Measurements from ENCODE around the gene NEK10.

The NEK10 gene

DNA sequence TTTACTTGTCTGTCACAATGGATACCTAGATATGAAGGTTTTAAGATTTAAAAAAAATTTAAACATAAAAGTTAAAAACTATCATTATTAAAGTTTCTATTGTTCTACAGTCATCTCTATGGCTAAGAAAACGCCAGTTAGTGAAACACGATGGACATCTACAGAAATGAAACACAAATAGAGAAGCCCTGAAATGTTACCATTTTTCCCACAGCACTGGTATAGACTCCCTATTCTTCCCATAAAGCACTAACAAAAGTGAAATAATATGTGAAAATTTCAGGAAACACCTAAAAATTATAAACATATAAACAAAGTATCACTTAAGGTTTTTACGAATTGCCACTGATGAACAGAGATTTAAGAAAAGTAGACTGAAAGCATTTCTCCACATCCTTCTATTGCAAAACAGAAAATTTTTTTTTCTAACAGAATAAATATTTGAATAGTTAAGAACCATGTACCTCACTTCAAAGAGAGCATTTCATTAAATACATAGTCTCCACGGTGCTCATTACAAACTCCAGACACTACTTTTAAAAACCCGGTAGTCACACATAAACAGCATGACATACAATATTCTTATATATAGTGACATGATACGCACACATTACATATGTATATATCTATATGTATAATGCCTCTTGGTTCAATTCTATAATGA is 7.1 kb upstream of the NEK10 start:
- no peak for ATAC-seq (replicated peaks; ENCODE audit: extremely low read depth, poor library complexity, severe bottlenecking)
- Mint-ChIP-seq H3K27me3 (no peaks in the 10 kb centered on the region), H3K4me1 (peaks cover 4% of the 10 kb centered on the region), H3K36me3 (ENCODE audit: insufficient read depth) (peaks cover 24% of the 10 kb centered on the region), H3K9me3 (no peaks in the 10 kb centered on the region), H3K27ac (ENCODE audit: low read depth) (no peak overlapping the region), H3K4me3 (no peak overlapping the region)
- DNase-seq (ENCODE audit: low spot score in 2 of 2), result no peak

DNA sequence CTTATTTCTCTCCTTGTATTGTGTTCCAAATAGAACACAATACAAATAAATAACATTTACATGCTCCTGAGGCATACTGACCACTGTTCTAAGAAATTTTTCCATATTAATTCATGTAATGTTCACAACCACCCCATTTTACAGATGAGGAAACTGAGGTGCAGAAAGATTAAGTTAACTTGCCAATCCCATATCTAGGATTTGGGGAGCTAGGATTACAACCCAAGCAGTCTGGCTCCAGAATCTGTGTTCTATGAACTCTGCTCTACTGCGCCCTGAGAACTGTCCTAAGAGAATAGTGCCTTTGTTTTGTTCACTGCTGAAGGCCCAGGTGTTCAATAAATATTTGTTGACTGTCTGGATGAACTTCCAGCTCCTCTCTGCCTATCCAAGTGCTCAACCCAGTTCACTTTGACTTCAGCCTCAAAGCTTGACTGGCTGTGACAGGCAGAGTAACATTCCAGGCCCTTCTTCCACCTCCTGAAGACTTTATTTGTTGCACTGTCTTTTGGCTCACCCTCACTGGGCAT is 3.1 kb downstream of the NEK10 start:
- peaks cover 15% of the 10 kb centered on the region for H3K4me1 Mint-ChIP-seq
- H3K27me3 Mint-ChIP-seq, result no peaks in the 10 kb centered on the region
- DNase-seq (ENCODE audit: low spot score in 2 of 2) (no peak), ATAC-seq (replicated peaks; ENCODE audit: extremely low read depth, poor library complexity, severe bottlenecking) (no peak)
- peaks cover 11% of the 10 kb centered on the region for H3K36me3 Mint-ChIP-seq (ENCODE audit: insufficient read depth)
- no peak overlapping the region for H3K27ac Mint-ChIP-seq (ENCODE audit: low read depth)
- H3K9me3 Mint-ChIP-seq, result no peaks in the 10 kb centered on the region
- H3K4me3 Mint-ChIP-seq, result no peak overlapping the region

DNA sequence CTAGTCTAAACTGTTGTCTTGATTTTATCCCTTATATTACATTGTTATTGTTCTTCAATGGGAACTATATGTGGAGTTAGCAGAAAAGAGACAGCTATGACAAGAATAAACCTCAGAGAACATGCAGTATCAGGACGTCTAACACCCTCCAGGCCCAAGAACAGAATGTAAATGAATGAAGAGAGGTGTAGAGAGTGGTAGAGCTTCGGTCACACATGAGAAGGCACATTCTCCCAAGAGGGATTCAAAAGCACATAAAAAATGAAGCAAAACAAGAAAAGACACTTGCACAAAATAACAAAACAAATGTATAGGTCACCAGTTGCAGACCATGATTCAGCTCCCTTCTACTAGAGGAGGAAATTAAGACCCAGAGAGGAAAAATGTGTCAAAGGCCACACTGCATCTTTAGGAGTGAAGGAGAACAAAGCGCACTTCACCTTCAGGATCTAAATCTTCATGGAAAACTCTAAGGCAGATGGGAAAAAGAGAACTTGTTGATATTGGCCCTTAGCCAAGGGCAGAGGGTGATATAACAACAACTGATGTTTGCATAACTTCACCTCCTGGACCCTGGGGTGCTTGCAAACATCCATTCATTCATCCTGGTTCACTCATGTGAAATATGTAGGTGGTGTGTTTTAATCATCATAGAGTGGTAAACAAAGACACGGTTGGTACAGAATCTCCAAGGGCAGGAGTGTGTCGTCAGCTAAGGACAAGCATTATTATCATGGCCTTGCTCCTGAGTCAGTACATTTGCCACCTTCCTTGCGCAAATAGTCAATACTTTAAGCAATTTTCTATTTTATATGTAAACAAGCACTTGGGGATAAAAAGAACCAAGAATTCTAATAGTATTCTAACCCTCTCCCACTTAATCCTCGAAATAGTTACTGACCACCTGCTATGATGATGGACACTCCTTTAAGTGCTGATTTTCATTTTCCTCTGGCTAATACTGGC is 8.8 kb downstream of the NEK10 start:
- Mint-ChIP-seq H3K4me3 (no peak overlapping the region), H3K27me3 (no peaks in the 10 kb centered on the region), H3K4me1 (peaks cover 8% of the 10 kb centered on the region), H3K9me3 (no peaks in the 10 kb centered on the region), H3K27ac (ENCODE audit: low read depth) (no peak overlapping the region), H3K36me3 (ENCODE audit: insufficient read depth) (no peaks in the 10 kb centered on the region)
- DNase-seq (ENCODE audit: low spot score in 2 of 2) (no peak), ATAC-seq (replicated peaks; ENCODE audit: extremely low read depth, poor library complexity, severe bottlenecking) (no peak)

DNA sequence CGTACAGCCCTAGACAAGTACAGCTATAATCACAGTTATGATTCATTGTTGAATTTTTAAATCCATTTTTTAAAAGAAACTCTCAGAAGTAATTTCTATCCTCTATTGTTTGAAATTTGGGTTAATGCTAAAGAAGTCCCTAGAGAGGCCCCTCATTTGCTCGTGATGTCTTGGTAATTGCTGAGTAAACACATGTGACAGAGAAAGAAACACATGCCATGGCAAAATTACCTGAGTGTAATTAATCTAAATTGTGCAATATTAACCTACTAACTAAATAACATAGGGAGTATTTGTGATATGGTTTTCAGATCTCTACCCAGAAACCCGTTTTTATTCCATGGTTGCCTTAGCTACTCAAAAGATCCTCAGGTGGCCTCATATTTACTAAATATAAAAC is 10.8 kb downstream of the NEK10 start:
- H3K4me3 Mint-ChIP-seq, result no peak overlapping the region
- peaks cover 8% of the 10 kb centered on the region for H3K4me1 Mint-ChIP-seq
- H3K36me3 Mint-ChIP-seq (ENCODE audit: insufficient read depth), result no peaks in the 10 kb centered on the region
- DNase-seq (ENCODE audit: low spot score in 2 of 2) (no peak), ATAC-seq (replicated peaks; ENCODE audit: extremely low read depth, poor library complexity, severe bottlenecking) (no peak)
- H3K27me3 Mint-ChIP-seq, result no peaks in the 10 kb centered on the region
- no peaks in the 10 kb centered on the region for H3K9me3 Mint-ChIP-seq
- H3K27ac Mint-ChIP-seq (ENCODE audit: low read depth), result no peak overlapping the region

DNA sequence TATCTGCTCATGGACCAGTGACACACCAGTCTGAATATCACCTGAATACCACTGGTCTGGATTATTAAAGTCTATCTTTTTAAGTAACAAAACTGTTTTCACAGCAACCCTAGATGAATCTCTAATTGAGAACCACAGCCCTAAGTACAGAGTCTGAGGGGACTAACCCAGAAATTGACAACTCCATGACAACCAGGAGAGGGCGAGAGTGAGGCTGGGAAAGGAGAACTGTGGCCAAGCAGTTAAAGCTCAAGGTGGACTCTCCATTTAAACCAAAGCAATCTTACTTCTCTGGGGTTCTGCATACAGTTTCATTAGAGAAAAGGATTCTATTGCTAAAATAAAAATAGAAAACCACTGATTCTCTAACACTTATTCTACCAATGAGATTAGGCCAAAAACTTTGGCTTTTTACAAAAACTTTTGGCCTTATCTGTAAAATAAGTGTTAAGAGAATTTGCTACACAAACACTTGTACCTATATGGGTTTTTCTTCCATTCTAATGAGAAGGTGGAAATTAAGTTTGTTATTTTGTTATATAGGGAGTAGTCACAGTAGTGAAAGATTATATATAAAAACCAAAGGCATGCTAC is 11.4 kb downstream of the NEK10 start:
- Mint-ChIP-seq H3K36me3 (ENCODE audit: insufficient read depth) (no peaks in the 10 kb centered on the region), H3K4me1 (peaks cover 8% of the 10 kb centered on the region), H3K27me3 (no peaks in the 10 kb centered on the region), H3K4me3 (no peak overlapping the region), H3K9me3 (no peaks in the 10 kb centered on the region), H3K27ac (ENCODE audit: low read depth) (no peak overlapping the region)
- peak; percentile 92 for ATAC-seq (replicated peaks; ENCODE audit: extremely low read depth, poor library complexity, severe bottlenecking)
- peak; percentile 21 to 37 for DNase-seq (ENCODE audit: low spot score in 2 of 2)

DNA sequence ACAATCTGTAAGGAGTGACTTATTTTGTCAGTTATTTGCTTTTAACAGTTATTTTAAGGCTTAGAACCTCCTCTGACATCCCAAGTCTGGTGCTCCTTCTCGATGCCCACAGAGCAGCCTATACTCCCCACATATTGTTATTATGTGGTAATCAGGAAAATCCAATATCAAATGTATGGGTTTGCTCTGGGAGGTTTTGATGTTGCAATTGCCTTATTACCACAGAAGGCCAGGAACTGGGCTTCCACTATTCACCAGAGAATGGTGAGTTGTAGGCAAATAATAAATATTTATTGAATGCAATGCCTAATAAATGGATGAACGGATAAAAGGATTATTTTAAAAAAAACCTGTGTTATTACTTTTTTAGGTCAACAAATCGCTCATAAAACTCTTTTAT is 12.2 kb downstream of the NEK10 start:
- H3K4me3 Mint-ChIP-seq, result no peak overlapping the region
- H3K36me3 Mint-ChIP-seq (ENCODE audit: insufficient read depth), result no peaks in the 10 kb centered on the region
- H3K9me3 Mint-ChIP-seq, result no peaks in the 10 kb centered on the region
- DNase-seq (ENCODE audit: low spot score in 2 of 2), result no peak
- H3K27ac Mint-ChIP-seq (ENCODE audit: low read depth), result no peak overlapping the region
- H3K27me3 Mint-ChIP-seq, result no peaks in the 10 kb centered on the region
- ATAC-seq (replicated peaks; ENCODE audit: extremely low read depth, poor library complexity, severe bottlenecking), result no peak
- peaks cover 8% of the 10 kb centered on the region for H3K4me1 Mint-ChIP-seq

DNA sequence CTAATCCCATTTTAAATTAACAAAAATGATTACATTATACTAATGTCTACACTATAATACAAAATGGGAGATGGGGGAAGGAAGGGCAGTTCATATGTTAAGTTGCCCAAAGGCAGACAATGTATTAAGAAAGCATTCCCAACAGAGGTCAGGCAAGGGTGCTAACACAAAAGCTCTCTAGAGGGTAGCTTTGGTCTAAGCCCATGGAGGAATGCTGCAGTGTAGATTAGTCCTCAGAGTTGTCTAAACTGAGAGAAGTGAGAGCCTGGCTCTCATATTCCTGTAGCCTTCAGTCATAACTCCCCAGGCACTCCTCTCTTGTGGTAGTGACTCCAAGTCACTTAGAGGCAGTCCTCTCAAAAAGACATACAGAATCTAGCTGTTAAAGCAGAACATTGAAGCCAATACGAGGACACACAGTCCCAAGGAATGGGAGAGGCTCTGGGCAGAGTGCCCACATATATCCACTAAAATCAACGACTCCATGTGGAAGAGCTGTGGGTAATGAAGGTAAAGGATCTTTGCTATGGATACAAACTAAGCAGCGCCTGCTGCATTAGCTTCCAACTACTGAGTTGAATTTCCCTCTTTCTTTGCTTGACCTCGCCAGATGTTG is 14.5 kb downstream of the NEK10 start:
- ATAC-seq (replicated peaks; ENCODE audit: extremely low read depth, poor library complexity, severe bottlenecking) (no peak), DNase-seq (ENCODE audit: low spot score in 2 of 2) (no peak)
- H3K27ac Mint-ChIP-seq (ENCODE audit: low read depth), result no peak overlapping the region
- H3K9me3 Mint-ChIP-seq, result no peaks in the 10 kb centered on the region
- no peaks in the 10 kb centered on the region for H3K27me3 Mint-ChIP-seq
- H3K36me3 Mint-ChIP-seq (ENCODE audit: insufficient read depth), result no peaks in the 10 kb centered on the region
- peaks cover 7% of the 10 kb centered on the region for H3K4me1 Mint-ChIP-seq
- no peak overlapping the region for H3K4me3 Mint-ChIP-seq

DNA sequence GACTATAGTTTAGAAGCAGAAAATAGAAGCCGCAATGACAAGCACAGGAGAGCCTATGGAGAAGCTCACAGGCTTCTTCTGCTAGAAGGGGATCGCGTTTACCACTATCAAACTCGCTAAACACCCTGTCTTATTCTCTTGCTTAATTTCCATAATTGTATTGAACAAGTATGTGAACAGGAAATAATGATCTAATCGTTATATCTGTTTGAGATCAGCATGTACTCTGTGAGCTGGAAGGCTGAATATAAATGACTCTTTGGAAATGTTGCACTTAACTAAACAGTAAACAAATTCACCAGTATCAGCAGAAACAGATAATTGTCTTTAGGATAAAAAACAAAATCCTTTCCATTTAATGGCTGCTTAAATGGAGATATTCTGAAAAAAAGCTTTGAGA is 15.0 kb downstream of the NEK10 start:
- peaks cover 13% of the 10 kb centered on the region for H3K4me1 Mint-ChIP-seq
- no peak overlapping the region for H3K27ac Mint-ChIP-seq (ENCODE audit: low read depth)
- no peak for ATAC-seq (replicated peaks; ENCODE audit: extremely low read depth, poor library complexity, severe bottlenecking)
- no peaks in the 10 kb centered on the region for H3K9me3 Mint-ChIP-seq
- H3K27me3 Mint-ChIP-seq, result no peaks in the 10 kb centered on the region
- H3K4me3 Mint-ChIP-seq, result no peak overlapping the region
- no peak for DNase-seq (ENCODE audit: low spot score in 2 of 2)
- no peaks in the 10 kb centered on the region for H3K36me3 Mint-ChIP-seq (ENCODE audit: insufficient read depth)

DNA sequence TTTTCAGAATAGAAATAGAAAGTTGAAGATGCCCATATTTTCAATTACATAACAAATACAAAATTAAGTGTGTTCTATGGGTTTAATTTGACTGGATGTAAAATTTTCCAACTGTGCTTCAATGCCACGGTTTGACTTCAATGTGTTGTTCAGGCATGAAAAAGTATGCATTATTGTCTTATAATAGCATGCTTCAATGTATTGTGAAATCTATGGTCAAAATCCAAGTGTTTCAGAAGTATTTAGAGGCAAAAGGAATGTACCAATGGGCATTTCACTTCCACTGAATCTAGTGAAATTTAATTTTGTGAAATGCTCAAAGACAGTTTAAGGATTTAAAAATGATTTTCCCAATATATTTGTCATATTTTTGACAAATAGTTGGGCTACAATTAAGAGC is 16.0 kb downstream of the NEK10 start:
- DNase-seq (ENCODE audit: low spot score in 2 of 2) (no peak), ATAC-seq (replicated peaks; ENCODE audit: extremely low read depth, poor library complexity, severe bottlenecking) (no peak)
- Mint-ChIP-seq H3K9me3 (no peaks in the 10 kb centered on the region), H3K36me3 (ENCODE audit: insufficient read depth) (no peaks in the 10 kb centered on the region), H3K27ac (ENCODE audit: low read depth) (no peak overlapping the region), H3K4me1 (peaks cover 14% of the 10 kb centered on the region), H3K27me3 (no peaks in the 10 kb centered on the region), H3K4me3 (no peak overlapping the region)

DNA sequence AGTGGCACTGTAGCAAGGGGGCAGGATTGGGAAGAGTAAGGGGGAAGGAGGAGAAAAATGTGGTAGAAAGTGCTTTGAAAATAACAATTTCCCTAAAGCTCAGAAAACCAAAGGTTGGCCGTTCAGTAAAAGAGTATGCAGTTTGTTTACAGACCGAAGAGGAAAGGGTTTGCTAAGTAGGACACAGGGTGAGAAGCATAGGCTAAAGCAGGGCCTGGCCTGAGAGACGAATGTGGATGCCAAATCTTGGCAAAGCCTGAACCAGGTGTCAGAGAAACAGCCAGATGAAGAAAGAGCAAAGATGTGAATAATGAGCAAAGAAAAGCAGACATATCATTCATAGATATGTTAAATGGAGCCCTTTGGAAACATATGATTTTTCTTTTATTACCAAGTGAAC is 17.1 kb downstream of the NEK10 start:
- no peak for DNase-seq (ENCODE audit: low spot score in 2 of 2)
- peaks cover 2% of the 10 kb centered on the region for H3K36me3 Mint-ChIP-seq (ENCODE audit: insufficient read depth)
- no peaks in the 10 kb centered on the region for H3K9me3 Mint-ChIP-seq
- no peak for ATAC-seq (replicated peaks; ENCODE audit: extremely low read depth, poor library complexity, severe bottlenecking)
- no peak overlapping the region for H3K27ac Mint-ChIP-seq (ENCODE audit: low read depth)
- H3K27me3 Mint-ChIP-seq, result no peaks in the 10 kb centered on the region
- H3K4me3 Mint-ChIP-seq, result no peak overlapping the region
- H3K4me1 Mint-ChIP-seq, result peaks cover 14% of the 10 kb centered on the region

DNA sequence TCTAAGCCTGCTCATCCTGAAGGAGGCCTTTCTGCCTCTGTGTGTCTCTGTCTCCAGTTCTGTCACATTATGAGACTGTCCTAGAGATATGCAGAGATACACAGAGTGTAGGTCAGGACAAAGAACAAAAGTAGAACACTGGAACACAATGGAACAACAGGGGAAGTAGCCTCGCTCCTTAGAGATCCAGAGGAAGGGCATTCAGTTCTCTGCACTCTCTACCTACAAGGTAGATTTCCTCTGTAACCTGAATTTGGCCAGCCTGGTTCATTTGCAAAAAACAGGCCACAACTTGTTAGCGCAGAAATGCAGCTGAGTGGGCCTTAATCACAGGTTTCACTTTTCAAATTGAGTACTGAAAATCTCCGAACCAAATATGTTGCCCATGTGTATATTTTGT is 19.4 kb downstream of the NEK10 start:
- H3K27me3 Mint-ChIP-seq, result no peaks in the 10 kb centered on the region
- peaks cover 2% of the 10 kb centered on the region for H3K36me3 Mint-ChIP-seq (ENCODE audit: insufficient read depth)
- H3K9me3 Mint-ChIP-seq, result no peaks in the 10 kb centered on the region
- peak overlapping the region; percentile 73 for H3K27ac Mint-ChIP-seq (ENCODE audit: low read depth)
- peaks cover 14% of the 10 kb centered on the region for H3K4me1 Mint-ChIP-seq
- no peak overlapping the region for H3K4me3 Mint-ChIP-seq
- no peak for DNase-seq (ENCODE audit: low spot score in 2 of 2)
- no peak for ATAC-seq (replicated peaks; ENCODE audit: extremely low read depth, poor library complexity, severe bottlenecking)
